IPS-18c (cell line): ENCODE measurements around the gene CIITA.
"Not testable (repeated sequence)": the region's sequence is repeated elsewhere in the genome, so short reads cannot be mapped to it uniquely, and the experiment has no call there.

Source experiments
- H3K4me3 ChIP-seq: 2 replicates; pipeline ENCODE4 v1.7.0; 2013; ENCODE audit warnings: low read depth, mild to moderate bottlenecking, low read length, moderate library complexity; ENCODE audit not compliant: insufficient read depth
- H3K9me3 ChIP-seq: one replicate; pipeline ENCODE4 v1.6.1; 2013; ENCODE audit warnings: mild to moderate bottlenecking, low read length, moderate library complexity; ENCODE audit not compliant: control insufficient read depth, insufficient read depth

CIITA gene

GRCh38 chr16:10937068-10937859 lies 60.3 kb downstream of the CIITA start:
- H3K4me3 ChIP-seq: no peak overlapping the region
- H3K9me3 ChIP-seq: no peaks in the 10 kb centered on the region

GRCh38 chr16:10938321-10938720 lies 61.3 kb downstream of the CIITA start:
- H3K4me3 ChIP-seq: no peak overlapping the region
- H3K9me3 ChIP-seq: no peaks in the 10 kb centered on the region

GRCh38 chr16:10938796-10939648 lies 62.0 kb downstream of the CIITA start:
- no peak overlapping the region for H3K4me3 ChIP-seq

GRCh38 chr16:10939649-10940234 lies 62.7 kb downstream of the CIITA start:
- no peaks in the 10 kb centered on the region for H3K9me3 ChIP-seq
- no peak overlapping the region for H3K4me3 ChIP-seq

More at GRCh38 chr16:10938796-10939648, 62.0 kb downstream of the CIITA start:
- no peaks in the 10 kb centered on the region for H3K9me3 ChIP-seq

- H3K9me3 ChIP-seq: no peaks in the 10 kb centered on the region
- H3K4me3 ChIP-seq: peak overlapping the region; percentile 75
These were observed 63.6 kb downstream of the CIITA start for GRCh38 chr16:10940501-10941079.

- peak overlapping the region; percentile 75 for H3K4me3 ChIP-seq
- H3K9me3 ChIP-seq: no peaks in the 10 kb centered on the region
These were observed 64.3 kb downstream of the CIITA start for GRCh38 chr16:10941127-10941933.

GRCh38 chr16:10941935-10942351 lies 64.9 kb downstream of the CIITA start:
- H3K9me3 ChIP-seq: not testable (repeated sequence)
- H3K4me3 ChIP-seq: peak overlapping the region; percentile 75

- Histone ChIP-seq H3K4me3 (peak within 1 kb of the TSS; percentile 75), H3K9me3 (no peaks in the 10 kb centered on the region)
These were observed 65.5 kb downstream of the CIITA start, which contains the start of gene DEXI for GRCh38 chr16:10942352-10943063. Gene DEXI (minus strand): TSS chr16:10942468. CDS start chr16:10942005, 463 bp downstream.

- Histone ChIP-seq H3K4me3 (peak overlapping the region; percentile 75; the same call in 1 of the 2 replicates), H3K9me3 (no peaks in the 10 kb centered on the region)
These were observed 66.0 kb downstream of the CIITA start for GRCh38 chr16:10943064-10943353.

GRCh38 chr16:10944249-10945064 lies 67.5 kb downstream of the CIITA start, which contains the start of gene CLEC16A:
Gene CLEC16A (plus strand): TSS chr16:10944564. CDS start chr16:10944718, 154 bp downstream.
- H3K9me3 ChIP-seq: no peaks in the 10 kb centered on the region
- peak within 1 kb of the TSS; percentile 86 for H3K4me3 ChIP-seq

- H3K4me3 ChIP-seq: peak overlapping the region; percentile 86
These were observed 68.2 kb downstream of the CIITA start for GRCh38 chr16:10945065-10945787.

GRCh38 chr16:10946308-10946707 lies 69.3 kb downstream of the CIITA start:
- no peaks in the 10 kb centered on the region for H3K9me3 ChIP-seq
- no peak overlapping the region; the same call in 1 of the 2 replicates for H3K4me3 ChIP-seq

More at GRCh38 chr16:10945065-10945787, 68.2 kb downstream of the CIITA start:
- no peaks in the 10 kb centered on the region for H3K9me3 ChIP-seq

GRCh38 chr16:10947211-10947787 lies 70.3 kb downstream of the CIITA start:
- H3K4me3 ChIP-seq: 0 out of 2 replicates have a peak overlapping the region, but pooled peaks have one; percentile 2
- no peaks in the 10 kb centered on the region for H3K9me3 ChIP-seq

GRCh38 chr16:10949424-10949970 lies 72.5 kb downstream of the CIITA start:
- Histone ChIP-seq H3K4me3 (no peak overlapping the region), H3K9me3 (no peaks in the 10 kb centered on the region)
